AG09319 (cell line): ENCODE data around the gene SERGEF.

ENCODE experiments used
- DNase-seq: peaks from one replicate; pipeline ENCODE4 v3.0.0-alpha.2; 2010; ENCODE audit warnings: low read depth; ENCODE audit errors: extremely low read depth
- CTCF ChIP-seq: IDR thresholded peaks from 2 replicates; pipeline ENCODE4 v1.5.1; 2011; ENCODE audit warnings: low read depth, mild to moderate bottlenecking, inconsistent platforms, low read length, moderate library complexity

SERGEF gene

GRCh38 chr11:17771841-17772401 lies 240.9 kb downstream of the SERGEF start:
- no peak for DNase-seq
- no peak for TF ChIP-seq CTCF

GRCh38 chr11:17771415-17771814 lies 241.4 kb downstream of the SERGEF start:
- no peak for TF ChIP-seq CTCF
- no peak for DNase-seq

DNA sequence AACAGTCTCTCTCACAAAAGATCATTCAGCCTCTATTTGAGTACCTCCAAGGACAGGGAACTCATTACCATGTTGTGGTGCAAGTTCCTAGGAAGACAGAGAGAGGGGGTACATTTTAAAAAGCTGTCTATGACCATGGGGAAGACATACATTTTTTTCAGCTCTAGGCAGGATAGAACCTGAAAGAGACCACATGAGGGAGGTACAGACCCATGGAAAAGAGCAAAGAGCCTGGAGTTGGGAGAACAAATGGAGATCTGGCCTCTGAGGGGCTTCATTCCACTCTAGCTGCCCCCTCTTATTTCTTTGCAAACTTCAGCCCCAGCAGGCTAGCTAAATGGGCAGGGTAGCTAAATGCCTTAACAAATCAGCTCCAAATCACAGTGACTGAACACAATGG lies 241.9 kb downstream of the SERGEF start:
- no peak for DNase-seq
- TF ChIP-seq CTCF, result peak; percentile 36

- no peak for DNase-seq
- no peak; the same call in 1 of the 2 replicates for TF ChIP-seq CTCF
Measured at GRCh38 chr11:17770048-17770652, 242.7 kb downstream of the SERGEF start.

DNA sequence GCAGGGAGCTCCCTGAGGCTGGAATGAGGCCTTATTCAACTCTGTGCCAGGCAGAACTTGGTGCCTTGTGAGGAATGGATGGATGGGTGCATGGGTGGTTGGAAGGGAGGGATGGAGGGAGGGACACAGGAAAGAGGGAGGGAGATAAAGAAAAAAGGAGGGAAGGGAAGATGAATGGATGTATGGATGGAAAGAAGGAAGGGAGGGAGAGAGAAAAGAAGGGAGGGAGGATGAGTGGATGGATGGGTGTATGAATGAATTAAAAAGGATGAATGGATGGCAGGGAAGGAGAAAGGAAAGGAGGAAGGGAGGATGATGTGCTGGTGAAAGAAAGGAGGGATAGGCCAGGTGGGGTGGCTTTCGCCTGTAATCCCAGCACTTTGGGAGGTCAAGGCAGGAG lies 243.6 kb downstream of the SERGEF start:
- TF ChIP-seq CTCF, result no peak
- DNase-seq, result no peak

- DNase-seq, result no peak
- no peak for TF ChIP-seq CTCF
Measured at GRCh38 chr11:17768547-17768946, 244.3 kb downstream of the SERGEF start.

GRCh38 chr11:17767914-17768313 lies 244.9 kb downstream of the SERGEF start:
- TF ChIP-seq CTCF, result no peak
- no peak for DNase-seq
